Brain microvascular endothelial cell (primary cell): ENCODE data around the gene FES.
A peak's percentile ranks its signal among the peaks of the same experiment; 100 is the strongest.
"Not testable (repeated sequence)": the region's sequence is repeated elsewhere in the genome, so short reads cannot be mapped to it uniquely, and the experiment has no call there.

ENCODE experiments used
- DNase-seq: peaks from one replicate; pipeline ENCODE4 v3.0.0-alpha.2; 2020
- H3K27ac ChIP-seq: fragments of 250-450 bp; sonication (Bioruptor Pico); 2 replicates; pipeline ENCODE4 v1.5.1; 2020; ENCODE audit warnings: mild to moderate bottlenecking, moderate library complexity
- H3K27me3 ChIP-seq: fragments of 250-450 bp; sonication (Bioruptor Pico); replicated peaks from 2 replicates; pipeline ENCODE4 v1.5.1; 2020; ENCODE audit warnings: mild to moderate bottlenecking
- H3K36me3 ChIP-seq: fragments of 250-450 bp; sonication (Bioruptor Pico); replicated peaks from 2 replicates; pipeline ENCODE4 v1.5.1; 2020; ENCODE audit warnings: mild to moderate bottlenecking
- H3K4me3 ChIP-seq: 2 replicates; pipeline ENCODE4 v1.5.1; 2011; ENCODE audit warnings: low read depth, mild to moderate bottlenecking, control low read depth, low read length, moderate library complexity
- CTCF ChIP-seq: IDR thresholded peaks from 2 replicates; pipeline ENCODE4 v1.5.1; 2011; ENCODE audit warnings: low read depth, mild to moderate bottlenecking, moderate library complexity, low read length, control low read depth, inconsistent platforms; ENCODE audit errors: missing control alignments
- in situ Hi-C: cut with HindIII; loops from 2 replicates; pipeline ENCODE4 v1.10.0; 2017; ENCODE audit warnings: low sequenced_read_pairs, low pct_ligation_motif_present

The FES gene

GRCh38 chr15:90918835-90919234, 34.5 kb downstream of the FES start:
- no peak overlapping the region for H3K4me3 ChIP-seq
- in situ Hi-C loops: no loop called here

GRCh38 chr15:90921887-90922286, 37.6 kb downstream of the FES start:
- Histone ChIP-seq H3K27me3 (no peaks in the 10 kb centered on the region), H3K36me3 (peaks cover 23% of the 10 kb centered on the region), H3K4me3 (no peak overlapping the region), H3K27ac (no peak overlapping the region)
- TF ChIP-seq CTCF: no peak
- in situ Hi-C loops: no loop called here
- no peak for DNase-seq

More at GRCh38 chr15:90918835-90919234, 34.5 kb downstream of the FES start:
- Histone ChIP-seq H3K36me3 (peaks cover 32% of the 10 kb centered on the region), H3K27ac (no peak overlapping the region), H3K27me3 (no peaks in the 10 kb centered on the region)
- TF ChIP-seq CTCF: no peak
- no peak for DNase-seq

DNA sequence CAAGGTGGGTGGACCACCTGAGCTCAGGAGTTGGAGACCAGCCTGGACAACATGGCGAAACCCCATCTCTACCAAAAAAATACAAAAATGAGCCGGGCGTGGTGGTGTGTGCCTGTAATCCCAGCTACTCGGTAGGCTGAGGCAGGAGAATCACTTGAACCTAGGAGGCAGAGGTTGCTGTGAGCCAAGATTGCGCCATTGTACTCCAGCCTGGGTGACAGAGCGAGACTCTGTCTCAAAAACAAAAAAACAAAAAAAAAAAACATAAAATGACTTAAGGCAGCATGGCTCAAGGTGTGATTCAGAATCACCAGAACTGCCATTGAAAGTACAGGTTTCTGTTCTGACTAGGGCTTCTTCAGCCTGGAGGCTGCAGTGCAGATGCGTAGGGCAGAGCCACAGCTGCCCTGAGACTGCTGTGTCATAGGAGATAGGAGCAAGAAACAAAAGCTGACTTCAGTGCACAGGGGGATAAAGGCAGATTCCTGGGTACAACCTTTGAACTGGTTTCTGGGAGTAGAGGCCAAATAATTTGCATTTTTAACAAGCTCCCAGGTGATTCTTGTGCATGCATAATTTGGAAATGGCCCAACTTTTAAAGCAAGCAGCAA, 38.5 kb downstream of the FES start:
- H3K4me3 ChIP-seq, H3K27ac ChIP-seq, H3K27me3 ChIP-seq, DNase-seq, in situ Hi-C loops: not testable (repeated sequence)
- peaks cover 21% of the 10 kb centered on the region for H3K36me3 ChIP-seq

DNA sequence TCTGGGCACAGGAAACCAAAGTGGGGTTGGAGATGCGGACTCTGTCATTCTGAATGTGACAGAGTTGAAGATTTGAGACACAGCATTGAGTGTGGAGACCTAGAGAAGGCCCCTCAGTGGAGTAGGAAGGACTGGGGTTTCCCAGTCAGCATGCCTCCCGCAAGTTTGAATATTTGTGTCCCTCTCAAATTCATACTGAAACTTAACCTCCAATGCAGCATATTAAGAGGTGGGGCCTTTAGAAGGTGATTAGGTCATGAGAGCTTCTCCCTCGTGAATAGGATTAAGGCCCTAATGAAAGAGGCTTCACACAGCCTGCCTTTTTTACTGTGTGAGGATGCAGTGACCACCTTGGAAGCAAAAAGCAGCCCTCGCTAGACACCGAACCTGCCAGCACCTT, 40.1 kb downstream of the FES start:
- in situ Hi-C loops: no loop called here
- TF ChIP-seq CTCF: no peak
- H3K36me3 ChIP-seq: peaks cover 7% of the 10 kb centered on the region
- no peaks in the 10 kb centered on the region for H3K27me3 ChIP-seq
- DNase-seq: no peak
- no peak overlapping the region for H3K4me3 ChIP-seq
- no peak overlapping the region for H3K27ac ChIP-seq

- in situ Hi-C loops, H3K27ac ChIP-seq, DNase-seq, H3K36me3 ChIP-seq, H3K27me3 ChIP-seq, H3K4me3 ChIP-seq: not testable (repeated sequence)
Measured at GRCh38 chr15:90926766-90927165, 42.5 kb downstream of the FES start.

DNA sequence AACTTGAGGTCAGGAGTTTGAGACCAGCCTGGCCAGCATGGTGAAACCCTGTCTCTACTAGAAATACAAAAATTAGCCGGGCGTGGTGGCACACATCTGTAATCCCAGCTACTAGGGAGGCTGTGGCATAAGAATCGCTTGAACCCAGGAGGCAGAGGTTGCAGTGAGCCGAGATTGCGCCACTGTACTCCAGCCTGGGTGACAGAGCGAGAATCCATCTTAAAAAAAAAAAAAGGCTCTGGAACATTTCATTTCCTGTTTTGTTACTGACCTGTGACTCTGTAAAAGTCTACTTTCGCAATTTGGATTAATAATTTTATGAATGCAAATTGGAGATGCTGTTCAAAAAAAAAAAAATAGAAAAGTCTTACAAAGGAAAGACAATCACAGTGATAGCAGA, 43.8 kb downstream of the FES start:
- H3K27me3 ChIP-seq, H3K27ac ChIP-seq, H3K36me3 ChIP-seq, DNase-seq, in situ Hi-C loops, H3K4me3 ChIP-seq: not testable (repeated sequence)

DNA sequence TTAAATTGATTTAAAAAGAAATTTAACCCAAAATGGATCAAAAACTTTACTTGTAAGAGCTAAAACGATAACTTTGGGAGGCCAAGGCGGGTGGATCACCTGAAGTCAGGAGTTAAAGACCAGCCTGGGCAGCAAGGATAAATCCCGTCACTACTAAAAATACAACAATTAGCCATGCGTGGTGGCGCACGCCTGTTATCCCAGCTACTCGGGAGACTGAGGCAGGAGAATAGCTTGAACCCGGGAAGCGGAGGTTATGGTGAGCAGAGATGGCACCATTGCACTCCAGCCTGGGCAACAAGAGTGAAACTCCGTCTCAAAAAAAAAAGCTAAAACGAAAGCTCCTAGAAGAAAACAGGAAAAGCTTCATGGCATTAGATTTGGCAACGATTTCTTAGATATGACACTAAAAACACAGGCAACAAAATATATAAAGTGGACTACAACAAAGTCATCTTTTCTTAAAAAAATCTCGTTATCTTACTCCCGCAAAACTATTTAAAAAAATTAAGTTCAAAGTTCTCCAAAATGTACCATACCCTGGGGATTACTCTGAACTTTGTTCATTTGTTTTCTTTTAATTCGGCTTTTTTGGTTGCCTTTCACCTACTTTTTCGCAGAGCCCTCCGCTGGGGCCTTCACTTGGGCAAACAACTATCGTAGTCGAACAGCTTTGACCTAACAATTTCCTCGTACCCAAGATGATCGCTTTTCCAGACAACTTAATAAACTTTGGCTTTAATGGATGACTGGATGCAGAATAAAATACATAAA, 45.1 kb downstream of the FES start:
- Histone ChIP-seq H3K27ac (peak overlapping the region; percentile 71), H3K36me3 (no peaks in the 10 kb centered on the region), H3K27me3 (no peaks in the 10 kb centered on the region), H3K4me3 (peak overlapping the region; percentile 72)
- no peak for TF ChIP-seq CTCF
- in situ Hi-C loops: no loop called here
- no peak for DNase-seq
